Measurements from ENCODE around the gene ARRDC1. TPM values are rescaled to one million over a fixed set of nuclear protein-coding genes. Genes with fewer than 3 reads are reported as not detected.

Gene ARRDC1
- total RNA-seq, 4 donors from 2014 or later = 132 to 560 (median 370) TPM

GRCh38 chr9:137614631-137615386 lies 9.3 kb downstream of the ARRDC1 start:
- Histone ChIP-seq H3K36me3 (peaks cover 0 to 6% (median 0%) of the 10 kb centered on the region in 4 donors), H3K27me3 (no peaks in the 10 kb centered on the region), H3K4me3 (no peak overlapping the region), H3K4me1 (peaks cover 29 to 43% (median 38%) of the 10 kb centered on the region in 4 donors), H3K9me3 (no peaks in the 10 kb centered on the region), H3K27ac (peak overlapping the region in 2 of 4 donors; percentile 92)
- WGBS, 2 donors (ENCODE audit: low coverage in 1 of 2) = 92% methylated on average over 19 of the region's 25 CpGs; no CpG with 5 or more reads in 1 of the 2 donors
- intact Hi-C loops (cut with DNase I; ENCODE audit: low total_unique reads) (loop anchor here (5.0 kb wide), 1 partner anchor 38 kb away; the partner anchor contains the start of gene DPH7), in situ Hi-C loops (cut with MboI; ENCODE audit: low pct_ligation_motif_present in 1 of 4, low pct_unique_long_range_greater_than_20kb in 1 of 4, low sequenced_read_pairs in 3 of 4) (no loop called here)
- no peak for DNase-seq
- TF ChIP-seq POLR2AphosphoS5 (IDR thresholded peaks at IDR 0.05) (no peak), EP300 (IDR thresholded peaks at IDR 0.05; ENCODE audit: low read depth) (no peak), CTCF (IDR thresholded peaks at IDR 0.05) (no peak), POLR2A (IDR thresholded peaks at IDR 0.05) (no peak)

- TF ChIP-seq POLR2AphosphoS5 (IDR thresholded peaks at IDR 0.05) (no peak), POLR2A (IDR thresholded peaks at IDR 0.05) (no peak), CTCF (IDR thresholded peaks at IDR 0.05) (no peak), EP300 (IDR thresholded peaks at IDR 0.05; ENCODE audit: low read depth) (no peak)
- Histone ChIP-seq H3K36me3 (peaks cover 0 to 6% (median 0%) of the 10 kb centered on the region in 4 donors), H3K4me3 (no peak overlapping the region), H3K9me3 (no peaks in the 10 kb centered on the region), H3K4me1 (peaks cover 35 to 49% (median 44%) of the 10 kb centered on the region in 4 donors), H3K27ac (peak overlapping the region in 1 of 4 donors; percentile 4), H3K27me3 (no peaks in the 10 kb centered on the region)
- no peak for DNase-seq
- WGBS, 2 donors (ENCODE audit: low coverage in 1 of 2) = 82 to 99% methylated on average over 5 to 17 of the region's 19 CpGs
- intact Hi-C loops (cut with DNase I; ENCODE audit: low total_unique reads) (loop anchor here (5.0 kb wide), 1 partner anchor 38 kb away; the partner anchor contains the start of gene DPH7), in situ Hi-C loops (cut with MboI; ENCODE audit: low pct_ligation_motif_present in 1 of 4, low pct_unique_long_range_greater_than_20kb in 1 of 4, low sequenced_read_pairs in 3 of 4) (no loop called here)
Observed at GRCh38 chr9:137615387-137615871, 9.9 kb downstream of the ARRDC1 start.

GRCh38 chr9:137618105-137619067 lies 12.9 kb downstream of the ARRDC1 start, which contains the start of gene EHMT1:
TSS of gene EHMT1 (plus strand) at chr9:137619005. CDS start at chr9:137619029, 24 bp downstream.
- H3K36me3 ChIP-seq = peaks cover 0 to 6% (median 0%) of the 10 kb centered on the region in 4 donors
- TF ChIP-seq CTCF (IDR thresholded peaks at IDR 0.05) = peak in 1 of 5 experiments; percentile 13
- TF ChIP-seq POLR2AphosphoS5 (IDR thresholded peaks at IDR 0.05) = peak; percentile 12 to 87 (median 79)
- TF ChIP-seq POLR2A (IDR thresholded peaks at IDR 0.05) = peak; percentile 85
- TF ChIP-seq EP300 (IDR thresholded peaks at IDR 0.05; ENCODE audit: low read depth) = no peak
- WGBS, 2 donors (ENCODE audit: low coverage in 1 of 2) = 0% methylated on average over 34 of the region's 94 CpGs; no CpG with 5 or more reads in 1 of the 2 donors

More at GRCh38 chr9:137618105-137619067, 12.9 kb downstream of the ARRDC1 start, which contains the start of gene EHMT1:
- in situ Hi-C loops (cut with MboI; ENCODE audit: low pct_ligation_motif_present in 1 of 4, low pct_unique_long_range_greater_than_20kb in 1 of 4, low sequenced_read_pairs in 3 of 4) (no loop called here), intact Hi-C loops (cut with DNase I; ENCODE audit: low total_unique reads) (loop anchor here (5.0 kb wide), 1 partner anchor 41 kb away; the partner anchor contains the start of gene DPH7)
- Histone ChIP-seq H3K27me3 (no peaks in the 10 kb centered on the region), H3K9me3 (no peaks in the 10 kb centered on the region), H3K4me3 (peak within 1 kb of the TSS; percentile 69 to 88 (median 82)), H3K27ac (peak within 1 kb of the TSS; percentile 87 to 98 (median 94)), H3K4me1 (peaks cover 21 to 42% (median 35%) of the 10 kb centered on the region in 4 donors)
- peak; percentile 91 for DNase-seq
